Uterus (tissue), 2 donors: ENCODE measurements around the gene KCNMA1.

Experiments
- POLR2A ChIP-seq, 2 donors: fragments of 450-650 bp; IDR thresholded peaks; one replicate each; pipeline ENCODE4 v1.6.1; 2016; ENCODE audit warnings: antibody characterized with exemption in 2 of 2, mild to moderate bottlenecking in 1 of 2, moderate library complexity in 1 of 2
- TF ChIP-seq, protein P1 (sequence below), 4 experiments: fragments of 200-600 bp in 2 of 4; fragments of 450-650 bp in 2 of 4; sonication (generic) in 2 of 4; IDR thresholded peaks; one replicate each; pipeline ENCODE4 v1.5.1; 2016 to 2019; ENCODE audit warnings: antibody characterized with exemption in 4 of 4, mild to moderate bottlenecking in 2 of 4, moderate library complexity in 1 of 4

DNA sequence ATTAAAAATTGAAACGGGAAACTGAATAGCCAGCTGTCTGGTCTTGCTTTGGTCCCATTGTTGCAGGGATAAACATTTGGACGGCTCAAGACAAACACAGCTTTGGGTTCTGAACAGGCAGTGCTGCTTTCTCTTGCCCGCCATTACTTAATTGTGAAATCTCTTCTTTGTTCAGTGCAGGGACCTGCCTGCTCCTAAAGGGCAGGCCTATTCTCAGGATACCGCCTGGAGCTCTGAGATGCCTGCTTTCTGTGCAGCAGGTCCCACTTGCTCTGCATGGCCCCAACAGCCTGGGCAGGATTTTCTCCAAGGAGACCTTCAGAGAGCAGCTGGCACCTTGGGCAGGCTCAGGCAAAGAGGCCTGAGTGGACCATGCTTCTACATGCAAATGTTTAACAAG lies 237.6 kb downstream of the KCNMA1 start:
- TF ChIP-seq, protein P1, sequence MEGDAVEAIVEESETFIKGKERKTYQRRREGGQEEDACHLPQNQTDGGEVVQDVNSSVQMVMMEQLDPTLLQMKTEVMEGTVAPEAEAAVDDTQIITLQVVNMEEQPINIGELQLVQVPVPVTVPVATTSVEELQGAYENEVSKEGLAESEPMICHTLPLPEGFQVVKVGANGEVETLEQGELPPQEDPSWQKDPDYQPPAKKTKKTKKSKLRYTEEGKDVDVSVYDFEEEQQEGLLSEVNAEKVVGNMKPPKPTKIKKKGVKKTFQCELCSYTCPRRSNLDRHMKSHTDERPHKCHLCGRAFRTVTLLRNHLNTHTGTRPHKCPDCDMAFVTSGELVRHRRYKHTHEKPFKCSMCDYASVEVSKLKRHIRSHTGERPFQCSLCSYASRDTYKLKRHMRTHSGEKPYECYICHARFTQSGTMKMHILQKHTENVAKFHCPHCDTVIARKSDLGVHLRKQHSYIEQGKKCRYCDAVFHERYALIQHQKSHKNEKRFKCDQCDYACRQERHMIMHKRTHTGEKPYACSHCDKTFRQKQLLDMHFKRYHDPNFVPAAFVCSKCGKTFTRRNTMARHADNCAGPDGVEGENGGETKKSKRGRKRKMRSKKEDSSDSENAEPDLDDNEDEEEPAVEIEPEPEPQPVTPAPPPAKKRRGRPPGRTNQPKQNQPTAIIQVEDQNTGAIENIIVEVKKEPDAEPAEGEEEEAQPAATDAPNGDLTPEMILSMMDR (IDR thresholded peaks at IDR 0.05): no peak
- no peak for TF ChIP-seq POLR2A (IDR thresholded peaks at IDR 0.05)
